ENCODE data around the gene SVIL. TPM values are rescaled to one million over a fixed set of nuclear protein-coding genes. Genes with fewer than 3 reads are reported as not detected.
A peak's percentile ranks its signal among the peaks of the same experiment; 100 is the strongest.
"Not testable (repeated sequence)": the region's sequence is repeated elsewhere in the genome, so short reads cannot be mapped to it uniquely, and the experiment has no call there.

Gene SVIL
- polyA plus RNA-seq, 1 donor (not counting 4 experiments of a cell fraction or from before 2014, with no cell fraction given), result 16.2 TPM

GRCh38 chr10:29461042-29461441 lies 173.7 kb downstream of the SVIL start:
- Histone ChIP-seq H2AFZ (ENCODE audit: control insufficient read depth, low read length) (no peak overlapping the region), H3K4me1 (ENCODE audit: control insufficient read depth, extremely low read depth, insufficient read depth, low read length) (no peaks in the 10 kb centered on the region), H3K9me3 (ENCODE audit: control insufficient read depth, low read depth, low read length) (no peaks in the 10 kb centered on the region), H3K9ac (ENCODE audit: control insufficient read depth, extremely low read depth, insufficient read depth, low read length) (no peak overlapping the region), H3K4me2 (ENCODE audit: control insufficient read depth, extremely low read depth, insufficient read depth, low read depth, low read length) (no peak overlapping the region), H3K9me1 (ENCODE audit: control insufficient read depth, extremely low read depth, insufficient read depth, low read length) (no peaks in the 10 kb centered on the region), H3K79me2 (ENCODE audit: control insufficient read depth, insufficient read depth, low read length) (no peaks in the 10 kb centered on the region), H3K27me3 (ENCODE audit: control insufficient read depth, extremely low read depth, insufficient read depth, low read length) (no peaks in the 10 kb centered on the region), H3K4me3 (ENCODE audit: control insufficient read depth in 2 of 3, extremely low read depth in 1 of 3, insufficient read depth in 2 of 3, low read depth in 1 of 3, low read length in 3 of 3) (no peak overlapping the region), H3K27ac (ENCODE audit: control insufficient read depth, insufficient read depth, low read length) (no peak overlapping the region), H3K36me3 (ENCODE audit: control insufficient read depth in 2 of 2, extremely low read depth in 1 of 2, insufficient read depth in 2 of 2, low read length in 2 of 2) (peaks cover 22 to 27% of the 10 kb centered on the region in 2 experiments), H4K20me1 (ENCODE audit: control insufficient read depth, extremely low read depth, insufficient read depth, low read length) (peaks cover 8% of the 10 kb centered on the region)
- FAIRE-seq, result no peak
- no peak for DNase-seq (ENCODE audit: low read depth, low spot score)
- TF ChIP-seq EZH2 (IDR thresholded peaks at IDR 0.05; ENCODE audit: low read length) (no peak), CTCF (optimal IDR thresholded peaks at IDR 0.05 in 1 of 3, IDR thresholded peaks at IDR 0.05 in 1 of 3, conservative IDR thresholded peaks at IDR 0.05 in 1 of 3; ENCODE audit: extremely low read depth in 1 of 3, insufficient read depth in 2 of 3, low read length in 3 of 3) (no peak)
- dilution Hi-C loops (cut with MboI; ENCODE audit: extremely low pct_ligation_motif_present, low sequenced_read_pairs), result no loop called here

- H3K79me2 ChIP-seq (ENCODE audit: control insufficient read depth, insufficient read depth, low read length); H3K4me3 ChIP-seq (ENCODE audit: control insufficient read depth in 2 of 3, extremely low read depth in 1 of 3, insufficient read depth in 2 of 3, low read depth in 1 of 3, low read length in 3 of 3); DNase-seq (ENCODE audit: low read depth, low spot score); H3K4me2 ChIP-seq (ENCODE audit: control insufficient read depth, extremely low read depth, insufficient read depth, low read depth, low read length); H3K4me1 ChIP-seq (ENCODE audit: control insufficient read depth, extremely low read depth, insufficient read depth, low read length); H4K20me1 ChIP-seq (ENCODE audit: control insufficient read depth, extremely low read depth, insufficient read depth, low read length); H2AFZ ChIP-seq (ENCODE audit: control insufficient read depth, low read length); H3K27me3 ChIP-seq (ENCODE audit: control insufficient read depth, extremely low read depth, insufficient read depth, low read length); dilution Hi-C loops (cut with MboI; ENCODE audit: extremely low pct_ligation_motif_present, low sequenced_read_pairs); H3K27ac ChIP-seq (ENCODE audit: control insufficient read depth, insufficient read depth, low read length); H3K9me3 ChIP-seq (ENCODE audit: control insufficient read depth, low read depth, low read length); H3K9me1 ChIP-seq (ENCODE audit: control insufficient read depth, extremely low read depth, insufficient read depth, low read length); H3K9ac ChIP-seq (ENCODE audit: control insufficient read depth, extremely low read depth, insufficient read depth, low read length): not testable (repeated sequence)
- H3K36me3 ChIP-seq (ENCODE audit: control insufficient read depth in 2 of 2, extremely low read depth in 1 of 2, insufficient read depth in 2 of 2, low read length in 2 of 2), result peaks cover 17 to 22% of the 10 kb centered on the region in 2 experiments
- peak; percentile 52 for FAIRE-seq
Measured at GRCh38 chr10:29458190-29458589, 176.6 kb downstream of the SVIL start.

DNA sequence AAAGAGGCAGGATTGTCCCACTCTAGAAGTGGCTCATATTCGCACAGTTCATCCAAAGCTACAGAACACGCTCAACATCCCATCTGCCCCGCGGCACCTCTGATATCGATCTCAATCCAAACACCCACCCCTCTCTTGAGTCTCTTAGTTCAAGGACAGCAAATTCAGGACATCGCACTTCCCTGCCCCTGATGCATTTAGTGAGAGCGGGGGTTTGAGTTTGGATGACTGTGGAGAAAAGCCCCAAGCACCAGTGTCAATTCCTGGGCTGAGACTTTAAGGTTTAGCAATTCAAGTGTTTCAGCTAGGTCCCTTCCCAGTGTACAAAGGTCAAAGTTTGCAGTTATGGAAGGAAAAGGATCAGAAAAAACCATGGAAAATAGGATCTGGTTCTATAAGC lies 179.7 kb downstream of the SVIL start:
- H3K79me2 ChIP-seq (ENCODE audit: control insufficient read depth, insufficient read depth, low read length), result peaks cover 2% of the 10 kb centered on the region
- H3K27me3 ChIP-seq (ENCODE audit: control insufficient read depth, extremely low read depth, insufficient read depth, low read length), result no peaks in the 10 kb centered on the region
- H3K9me1 ChIP-seq (ENCODE audit: control insufficient read depth, extremely low read depth, insufficient read depth, low read length), result no peaks in the 10 kb centered on the region
- H2AFZ ChIP-seq (ENCODE audit: control insufficient read depth, low read length), result no peak overlapping the region
- H3K36me3 ChIP-seq (ENCODE audit: control insufficient read depth in 2 of 2, extremely low read depth in 1 of 2, insufficient read depth in 2 of 2, low read length in 2 of 2), result peaks cover 5 to 15% of the 10 kb centered on the region in 2 experiments
- dilution Hi-C loops (cut with MboI; ENCODE audit: extremely low pct_ligation_motif_present, low sequenced_read_pairs), result no loop called here
- H3K9me3 ChIP-seq (ENCODE audit: control insufficient read depth, low read depth, low read length), result no peaks in the 10 kb centered on the region
- H3K27ac ChIP-seq (ENCODE audit: control insufficient read depth, insufficient read depth, low read length), result no peak overlapping the region
- no peak overlapping the region for H3K4me2 ChIP-seq (ENCODE audit: control insufficient read depth, extremely low read depth, insufficient read depth, low read depth, low read length)
- FAIRE-seq (no peak), DNase-seq (ENCODE audit: low read depth, low spot score) (no peak)
- H3K9ac ChIP-seq (ENCODE audit: control insufficient read depth, extremely low read depth, insufficient read depth, low read length), result no peak overlapping the region
- TF ChIP-seq EZH2 (IDR thresholded peaks at IDR 0.05; ENCODE audit: low read length), result no peak
- TF ChIP-seq CTCF (optimal IDR thresholded peaks at IDR 0.05 in 1 of 3, IDR thresholded peaks at IDR 0.05 in 1 of 3, conservative IDR thresholded peaks at IDR 0.05 in 1 of 3; ENCODE audit: extremely low read depth in 1 of 3, insufficient read depth in 2 of 3, low read length in 3 of 3), result no peak
- H4K20me1 ChIP-seq (ENCODE audit: control insufficient read depth, extremely low read depth, insufficient read depth, low read length), result peaks cover 4% of the 10 kb centered on the region
- H3K4me1 ChIP-seq (ENCODE audit: control insufficient read depth, extremely low read depth, insufficient read depth, low read length), result no peaks in the 10 kb centered on the region
- no peak overlapping the region for H3K4me3 ChIP-seq (ENCODE audit: control insufficient read depth in 2 of 3, extremely low read depth in 1 of 3, insufficient read depth in 2 of 3, low read depth in 1 of 3, low read length in 3 of 3)

Measured in keratinocyte (primary cell).